ENCODE measurements around the gene FLVCR2.

DNA sequence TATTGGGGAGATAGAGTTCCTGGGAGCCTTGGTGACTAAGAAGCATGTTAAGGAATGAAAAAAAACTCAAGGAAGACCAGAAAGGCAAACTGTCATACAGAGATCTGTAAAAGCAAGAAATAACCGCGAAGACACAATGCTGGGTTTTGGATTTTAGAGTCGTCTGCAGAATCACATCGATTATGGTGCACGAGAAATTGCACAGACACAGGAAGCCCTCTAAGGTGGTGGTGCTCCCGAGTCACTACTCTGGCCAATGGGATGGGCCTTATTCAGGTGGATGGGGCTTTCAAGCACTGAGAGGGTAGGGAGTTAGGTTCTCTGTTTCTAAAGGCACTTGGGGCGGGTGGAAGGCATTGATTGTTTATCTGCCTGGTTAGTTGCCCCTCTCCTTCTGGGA, 10.3 kb upstream of the FLVCR2 start:
- no peak for TF ChIP-seq CTCF (IDR thresholded peaks at IDR 0.05; ENCODE audit: poor library complexity, severe bottlenecking)
- no peak for TF ChIP-seq TAF1 (IDR thresholded peaks at IDR 0.05; ENCODE audit: low read depth)
- TF ChIP-seq EZH2 (IDR thresholded peaks at IDR 0.05; ENCODE audit: borderline replicate concordance, insufficient read depth, low read length, poor library complexity, severe bottlenecking) = no peak
- TF ChIP-seq REST (IDR thresholded peaks at IDR 0.05; ENCODE audit: borderline replicate concordance) = no peak
- no peak for TF ChIP-seq RAD21 (conservative IDR thresholded peaks at IDR 0.05)
- TF ChIP-seq EP300 (conservative IDR thresholded peaks at IDR 0.05; ENCODE audit: poor library complexity, severe bottlenecking) = no peak
- no peak for TF ChIP-seq MXI1 (conservative IDR thresholded peaks at IDR 0.05; ENCODE audit: poor library complexity, severe bottlenecking)
- TF ChIP-seq POLR2AphosphoS5 (IDR thresholded peaks at IDR 0.05) = no peak
- no peak for TF ChIP-seq SMC3 (conservative IDR thresholded peaks at IDR 0.05; ENCODE audit: poor library complexity)

Data from neural cell (in vitro differentiated cells).